DND-41 (cell line): ENCODE results near the gene MAP7D1.

Experiments used
- ATAC-seq: fragments of 200-7000 bp; cut with Tn5 transposase; 3 replicates; pipeline ENCODE4 v1.9.1; 2021; ENCODE audit warnings: low read depth; ENCODE audit not compliant: insufficient read depth
- DNase-seq: peaks from one replicate; pipeline ENCODE4 v3.0.0-alpha.2; 2020
- H2AFZ ChIP-seq: 2 replicates; pipeline ENCODE4 v1.6.0; 2012; ENCODE audit warnings: low read depth, low read length
- H3K27ac ChIP-seq: 2 replicates; pipeline ENCODE4 v1.5.1; 2012; ENCODE audit warnings: low read length, inconsistent platforms
- H3K27me3 ChIP-seq: fragments of 200-600 bp; sonication (generic); 2 replicates; pipeline ENCODE4 v1.6.0; 2012; ENCODE audit warnings: low read length, mild to moderate bottlenecking, inconsistent platforms; ENCODE audit not compliant: insufficient read depth, poor library complexity
- H3K36me3 ChIP-seq: 2 replicates; pipeline ENCODE4 v1.5.1; 2012; ENCODE audit warnings: low read length, inconsistent platforms; ENCODE audit not compliant: insufficient read depth
- H3K4me1 ChIP-seq: 2 replicates; pipeline ENCODE4 v1.5.1; 2012; ENCODE audit warnings: mild to moderate bottlenecking, low read length; ENCODE audit not compliant: insufficient read depth
- H3K4me2 ChIP-seq: 2 replicates; pipeline ENCODE4 v1.6.0; 2012; ENCODE audit warnings: mild to moderate bottlenecking, moderate library complexity, low read length, inconsistent platforms; ENCODE audit not compliant: insufficient read depth
- H3K4me3 ChIP-seq, 2 experiments: fragments of 200-600 bp in 1 of 2; shearing (Covaris generic) in 1 of 2; 2 replicates each; pipeline ENCODE4 v1.5.1; 2012 to 2016; ENCODE audit warnings: inconsistent platforms in 2 of 2, low read length in 2 of 2, mild to moderate bottlenecking in 2 of 2, low read depth in 1 of 2, moderate library complexity in 1 of 2
- H3K79me2 ChIP-seq: 2 replicates; pipeline ENCODE4 v1.6.0; 2012; ENCODE audit warnings: low read length, inconsistent platforms; ENCODE audit not compliant: insufficient read depth
- H3K9ac ChIP-seq: 2 replicates; pipeline ENCODE4 v1.6.0; 2012; ENCODE audit warnings: low read depth, mild to moderate bottlenecking, inconsistent platforms, low read length, moderate library complexity
- H3K9me3 ChIP-seq: 2 replicates; pipeline ENCODE4 v1.5.1; 2012; ENCODE audit warnings: low read length, moderate library complexity, mild to moderate bottlenecking, inconsistent platforms; ENCODE audit not compliant: insufficient read depth, severe bottlenecking
- H4K20me1 ChIP-seq: 2 replicates; pipeline ENCODE4 v1.6.0; 2012; ENCODE audit warnings: low read length; ENCODE audit not compliant: insufficient read depth
- CTCF ChIP-seq: IDR thresholded peaks from 2 replicates; pipeline ENCODE4 v1.5.1; 2012; ENCODE audit warnings: borderline replicate concordance, low read length, moderate library complexity, mild to moderate bottlenecking; ENCODE audit not compliant: poor library complexity, severe bottlenecking; ENCODE audit errors: extremely low read depth
- EZH2 ChIP-seq: IDR thresholded peaks from 3 replicates; pipeline ENCODE4 v1.6.1; 2012; ENCODE audit warnings: borderline replicate concordance, low read depth, mild to moderate bottlenecking, moderate library complexity, low read length, inconsistent platforms; ENCODE audit not compliant: severe bottlenecking

The MAP7D1 gene

DNA sequence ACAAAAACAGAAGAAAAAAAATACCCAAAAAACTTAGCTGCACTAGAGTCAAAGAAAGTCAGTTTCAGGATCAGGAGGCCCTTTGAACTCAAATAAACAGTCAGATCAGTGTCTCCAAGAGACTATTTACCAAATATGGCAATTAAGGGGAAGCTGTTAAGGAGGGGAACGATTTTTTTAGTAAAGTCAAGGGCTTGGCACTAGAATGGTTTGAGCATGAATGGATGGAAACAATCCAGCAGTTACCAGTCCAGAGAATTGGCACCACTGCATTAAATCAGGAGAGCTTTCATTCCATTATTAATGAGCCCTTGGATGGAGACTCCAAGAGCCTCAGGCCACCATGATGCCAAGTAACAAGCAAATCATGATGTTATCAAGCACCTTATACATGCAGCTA lies 13.8 kb upstream of the MAP7D1 start:
- DNase-seq (no peak), ATAC-seq (no peak)
- no peak for TF ChIP-seq EZH2
- TF ChIP-seq CTCF = no peak

DNA sequence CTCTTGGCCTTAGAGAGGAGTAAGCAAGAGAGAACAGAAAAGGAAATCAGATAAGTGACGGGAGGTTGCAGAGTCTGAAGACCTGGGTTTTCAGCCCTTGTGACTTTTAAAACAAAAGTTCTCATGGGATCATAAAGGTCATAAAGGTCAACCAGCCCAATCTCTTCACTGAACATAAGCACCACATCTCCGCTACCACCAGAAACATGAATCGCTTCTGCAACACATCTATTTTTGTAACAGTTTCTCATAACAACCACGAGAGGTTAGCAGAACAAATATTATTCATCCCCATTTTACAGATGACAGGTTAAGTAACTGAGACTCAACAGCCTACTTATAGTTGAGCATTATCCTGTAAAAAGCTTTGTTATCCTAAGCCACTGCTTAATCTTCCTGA lies 12.5 kb upstream of the MAP7D1 start:
- ATAC-seq = no peak
- peaks cover 17% of the 10 kb centered on the region for H4K20me1 ChIP-seq

More for the DNA sequence above, 13.8 kb upstream of the MAP7D1 start:
- H3K9me3 ChIP-seq = no peaks in the 10 kb centered on the region
- no peak overlapping the region for H3K27ac ChIP-seq
- peaks cover 56% of the 10 kb centered on the region for H3K79me2 ChIP-seq
- peaks cover under 1% of the 10 kb centered on the region; the same call in 1 of the 2 replicates for H3K4me1 ChIP-seq
- H2AFZ ChIP-seq = no peak overlapping the region
- H3K4me2 ChIP-seq = no peak overlapping the region
- peaks cover 17% of the 10 kb centered on the region for H4K20me1 ChIP-seq
- peaks cover 38% of the 10 kb centered on the region for H3K36me3 ChIP-seq
- H3K9ac ChIP-seq = no peak overlapping the region
- H3K27me3 ChIP-seq = no peaks in the 10 kb centered on the region
- no peak overlapping the region for H3K4me3 ChIP-seq

GRCh38 chr1:36144413-36144812 lies 11.5 kb upstream of the MAP7D1 start:
- no peak overlapping the region for H3K4me3 ChIP-seq
- no peak overlapping the region for H3K9ac ChIP-seq
- H3K27me3 ChIP-seq = no peaks in the 10 kb centered on the region
- ATAC-seq (no peak), DNase-seq (no peak)
- peaks cover 14% of the 10 kb centered on the region for H4K20me1 ChIP-seq
- H3K9me3 ChIP-seq = no peaks in the 10 kb centered on the region
- peaks cover 25% of the 10 kb centered on the region for H3K36me3 ChIP-seq
- TF ChIP-seq CTCF (no peak), EZH2 (no peak)
- H3K27ac ChIP-seq = no peak overlapping the region
- peaks cover 19% of the 10 kb centered on the region for H3K4me1 ChIP-seq
- no peak overlapping the region for H2AFZ ChIP-seq
- H3K79me2 ChIP-seq = peaks cover 77% of the 10 kb centered on the region
- H3K4me2 ChIP-seq = no peak overlapping the region

More for the DNA sequence above, 12.5 kb upstream of the MAP7D1 start:
- no peak for DNase-seq
- H3K4me3 ChIP-seq = no peak overlapping the region
- H3K27ac ChIP-seq = no peak overlapping the region
- no peaks in the 10 kb centered on the region for H3K27me3 ChIP-seq
- H2AFZ ChIP-seq = no peak overlapping the region
- TF ChIP-seq CTCF (no peak), EZH2 (no peak)
- H3K36me3 ChIP-seq = peaks cover 31% of the 10 kb centered on the region
- H3K9me3 ChIP-seq = no peaks in the 10 kb centered on the region
- H3K4me1 ChIP-seq = peaks cover 14% of the 10 kb centered on the region
- no peak overlapping the region for H3K9ac ChIP-seq
- peaks cover 69% of the 10 kb centered on the region for H3K79me2 ChIP-seq
- H3K4me2 ChIP-seq = no peak overlapping the region

GRCh38 chr1:36148821-36149236 lies 7.1 kb upstream of the MAP7D1 start:
- peaks cover 43% of the 10 kb centered on the region for H3K79me2 ChIP-seq
- no peaks in the 10 kb centered on the region for H3K9me3 ChIP-seq
- H4K20me1 ChIP-seq = 0 out of 2 replicates have a peak, but pooled peaks cover 6% of the 10 kb centered on the region
- no peak for ATAC-seq
- no peak for DNase-seq
- peak overlapping the region; percentile 78 for H2AFZ ChIP-seq
- peaks cover 52% of the 10 kb centered on the region for H3K4me1 ChIP-seq
- peaks cover 12% of the 10 kb centered on the region for H3K36me3 ChIP-seq
- H3K4me3 ChIP-seq = peak overlapping the region; percentile 60 to 92
- H3K27ac ChIP-seq = peak overlapping the region; percentile 79
- peak overlapping the region; percentile 72 for H3K9ac ChIP-seq
- TF ChIP-seq CTCF (no peak), EZH2 (no peak)
- H3K4me2 ChIP-seq = peak overlapping the region; percentile 81
- H3K27me3 ChIP-seq = no peaks in the 10 kb centered on the region
